EL (cell line): ENCODE results near the gene NOTUM.

Experiments
- DNase-seq: peaks from one replicate; pipeline ENCODE4 v3.0.0-alpha.2; 2016

The NOTUM gene

DNA sequence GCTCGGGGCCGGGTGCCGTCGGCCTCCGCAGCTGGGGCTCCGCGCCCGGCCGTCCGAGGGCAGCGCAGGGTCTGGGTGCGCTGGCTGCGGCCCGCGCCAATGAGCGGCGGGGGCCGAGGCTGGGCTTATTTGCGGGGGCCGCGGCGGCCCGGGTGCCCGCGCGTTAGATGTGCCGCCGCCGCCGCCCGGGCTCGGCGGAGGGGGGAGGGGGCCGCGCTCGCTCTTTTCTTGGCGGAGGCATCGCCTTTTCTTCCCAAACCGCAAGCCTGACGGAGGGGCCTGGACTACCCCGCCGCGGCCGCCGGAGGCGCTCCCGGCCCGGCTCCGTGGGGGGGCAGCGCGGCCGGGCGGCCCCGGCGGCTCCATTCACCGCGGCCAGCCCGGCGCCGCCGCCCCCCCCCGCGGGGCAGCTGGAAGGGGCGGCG, at the start of gene NOTUM:
Gene NOTUM, minus strand, starts transcription at position 101 of the 425 bp plus-strand sequence. CDS start 278 bp downstream, outside the sequence.
- peak; percentile 42 for DNase-seq

DNA sequence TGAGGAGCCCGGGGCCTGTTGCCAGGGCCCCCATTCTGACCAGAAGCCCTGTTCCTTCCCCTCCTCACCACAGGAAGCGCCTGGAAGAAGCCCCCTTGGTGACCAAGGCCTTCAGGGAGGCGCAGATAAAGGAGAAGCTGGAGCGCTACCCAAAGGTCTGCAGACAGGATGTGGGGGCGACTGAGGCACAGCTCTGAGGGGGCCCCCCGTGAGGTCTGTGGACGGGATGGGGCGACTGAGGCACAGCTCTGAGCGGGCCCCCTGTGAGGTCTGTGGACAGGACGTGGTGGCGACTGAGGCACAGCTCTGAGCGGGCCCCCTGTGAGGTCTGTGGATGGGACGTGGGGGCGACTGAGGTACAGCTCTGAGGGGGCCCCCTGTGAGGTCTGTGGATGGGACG, 48.4 kb upstream of the NOTUM start:
- no peak for DNase-seq

DNA sequence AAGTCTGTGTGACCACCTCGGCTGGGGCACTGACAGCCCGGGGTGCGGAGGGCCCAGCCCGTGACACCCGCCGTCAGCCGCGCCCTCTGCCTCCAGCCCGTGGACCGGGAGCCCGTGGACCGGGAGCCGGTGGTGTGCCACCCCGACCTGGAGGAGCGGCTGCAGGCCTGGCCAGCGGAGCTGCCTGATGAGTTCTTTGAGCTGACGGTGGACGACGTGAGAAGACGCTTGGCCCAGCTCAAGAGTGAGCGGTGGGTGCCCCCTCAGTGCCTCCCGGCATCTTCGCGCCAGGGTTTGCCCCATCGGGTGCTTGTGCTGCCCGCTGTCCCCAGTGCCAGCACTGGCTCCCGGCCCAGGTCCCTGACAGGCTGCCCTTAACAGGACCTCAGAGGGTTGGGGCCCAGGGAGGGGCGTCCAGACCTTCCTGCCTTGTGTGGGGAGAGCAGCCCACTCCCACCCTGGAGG, 48.0 kb upstream of the NOTUM start:
- DNase-seq, result no peak

DNA sequence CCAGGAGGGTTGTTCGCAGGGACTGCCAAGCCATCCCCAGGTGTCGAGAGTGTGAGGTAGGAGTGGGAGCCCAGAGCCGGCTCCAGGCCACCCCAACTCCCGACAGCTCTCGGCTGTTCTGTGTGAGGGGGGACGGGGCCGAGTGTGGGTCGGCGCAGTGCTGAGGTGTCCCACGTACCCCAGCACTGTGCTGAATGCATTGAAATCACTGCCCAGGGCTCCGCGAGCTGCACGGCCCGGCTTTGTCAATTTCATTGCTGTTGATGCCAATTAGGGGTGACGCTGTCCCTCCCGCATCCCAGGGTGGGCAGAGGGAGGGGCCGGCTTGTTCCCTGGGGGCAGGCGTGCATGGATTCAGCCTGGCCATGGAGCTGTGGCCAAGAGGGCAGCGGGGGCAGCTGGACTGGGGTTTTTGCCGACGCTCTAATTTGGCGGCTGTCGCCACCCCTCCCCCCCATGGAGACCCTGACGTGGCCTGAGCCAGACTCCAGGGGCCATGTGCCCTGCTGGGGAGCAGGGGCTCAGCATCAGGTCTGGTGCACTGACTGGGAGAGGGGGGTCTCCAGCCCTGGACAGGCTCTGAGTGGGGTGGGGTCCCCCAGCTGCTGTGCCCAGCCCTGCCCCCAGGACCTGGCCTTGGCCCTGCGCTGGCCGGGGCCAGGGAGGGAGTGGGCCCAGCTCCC, 47.4 kb upstream of the NOTUM start:
- DNase-seq, result no peak

DNA sequence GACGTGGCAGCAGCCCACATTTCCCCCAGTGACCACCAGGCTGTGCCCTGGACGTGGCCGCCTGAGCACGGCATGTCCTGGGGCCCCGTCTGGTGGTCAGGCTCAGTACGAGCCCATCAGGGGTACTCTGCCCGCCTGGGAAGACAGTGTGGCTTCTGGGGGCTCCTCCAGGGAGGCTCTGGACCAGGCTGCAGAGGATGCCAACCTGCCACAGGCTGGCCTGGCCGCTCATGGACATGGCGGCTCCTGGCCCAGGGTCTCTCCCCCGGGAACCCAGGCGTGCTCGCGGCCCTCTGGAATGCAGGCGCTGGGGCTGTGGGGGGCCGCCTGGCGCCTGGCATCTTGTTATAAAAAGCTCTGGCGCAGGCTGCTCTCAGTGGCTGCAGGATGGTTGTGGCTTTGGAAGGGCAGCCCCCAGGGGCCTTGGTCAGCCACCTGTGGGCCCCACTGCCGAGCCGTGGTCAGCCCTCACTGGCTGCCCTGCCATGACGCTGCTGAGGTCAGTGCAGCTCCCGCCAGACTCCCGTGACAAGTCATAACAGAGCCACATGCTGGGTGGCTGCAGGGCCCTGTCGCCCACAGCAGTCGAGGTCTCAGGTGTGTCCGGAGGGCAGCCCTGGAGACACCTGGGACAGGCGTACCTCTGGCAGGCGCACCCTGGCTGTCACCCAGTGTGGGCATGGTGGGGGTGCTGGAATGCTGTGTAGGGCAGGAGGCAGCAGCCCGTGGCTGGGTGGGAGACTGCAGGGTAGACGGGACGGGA, 46.7 kb upstream of the NOTUM start:
- DNase-seq, result no peak

DNA sequence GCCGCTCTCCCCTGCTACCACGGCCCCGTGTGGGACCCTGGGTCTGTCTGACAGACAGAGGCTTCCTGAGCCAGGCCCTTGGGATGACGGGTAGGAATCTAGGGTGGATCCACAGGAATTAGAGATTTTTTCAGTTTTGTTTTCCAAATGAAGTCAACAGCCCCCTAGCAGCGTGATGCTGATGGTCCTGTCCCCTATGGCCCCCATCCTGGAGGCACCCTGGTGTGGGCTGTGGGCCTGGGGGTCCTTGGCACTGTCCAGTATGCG, 46.2 kb upstream of the NOTUM start:
- DNase-seq, result no peak

DNA sequence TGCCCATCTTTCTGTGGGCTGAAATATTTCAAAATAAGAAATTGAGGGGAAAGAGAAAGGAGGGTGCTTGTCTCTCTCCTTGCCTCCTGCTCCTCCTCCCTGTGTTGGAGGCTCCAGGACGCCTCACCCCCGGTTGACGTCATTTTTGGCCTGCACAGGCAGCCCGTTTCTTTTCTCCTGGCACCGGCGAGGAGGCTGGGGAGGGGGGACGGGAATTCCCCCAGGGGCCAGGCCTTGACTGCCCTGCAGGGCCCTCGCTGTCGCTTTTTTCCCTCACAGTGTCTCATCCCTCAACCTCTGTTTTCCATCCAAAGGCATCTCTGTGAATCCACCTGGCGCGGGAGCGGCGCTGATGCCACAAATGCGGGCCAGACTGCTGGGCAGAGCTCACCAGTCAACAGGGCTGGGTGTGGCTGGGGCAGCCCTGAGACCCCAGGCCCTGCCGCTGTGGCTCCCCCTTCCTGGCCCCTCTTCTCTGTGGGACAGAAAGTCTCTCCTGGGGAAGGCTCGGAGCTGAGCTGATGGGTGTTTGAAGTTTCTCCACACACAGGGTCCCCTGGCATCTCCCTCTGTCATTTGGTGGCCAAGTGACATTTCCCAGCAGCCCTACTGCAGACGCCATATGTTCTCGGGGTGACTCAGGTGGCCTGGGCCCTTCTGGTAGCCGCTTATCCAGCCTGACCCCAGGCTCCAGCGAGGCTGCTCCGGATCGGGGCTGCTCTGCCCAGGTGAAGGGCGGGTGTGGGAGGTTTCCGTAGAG, 45.7 kb upstream of the NOTUM start:
- peak; percentile 64 for DNase-seq

DNA sequence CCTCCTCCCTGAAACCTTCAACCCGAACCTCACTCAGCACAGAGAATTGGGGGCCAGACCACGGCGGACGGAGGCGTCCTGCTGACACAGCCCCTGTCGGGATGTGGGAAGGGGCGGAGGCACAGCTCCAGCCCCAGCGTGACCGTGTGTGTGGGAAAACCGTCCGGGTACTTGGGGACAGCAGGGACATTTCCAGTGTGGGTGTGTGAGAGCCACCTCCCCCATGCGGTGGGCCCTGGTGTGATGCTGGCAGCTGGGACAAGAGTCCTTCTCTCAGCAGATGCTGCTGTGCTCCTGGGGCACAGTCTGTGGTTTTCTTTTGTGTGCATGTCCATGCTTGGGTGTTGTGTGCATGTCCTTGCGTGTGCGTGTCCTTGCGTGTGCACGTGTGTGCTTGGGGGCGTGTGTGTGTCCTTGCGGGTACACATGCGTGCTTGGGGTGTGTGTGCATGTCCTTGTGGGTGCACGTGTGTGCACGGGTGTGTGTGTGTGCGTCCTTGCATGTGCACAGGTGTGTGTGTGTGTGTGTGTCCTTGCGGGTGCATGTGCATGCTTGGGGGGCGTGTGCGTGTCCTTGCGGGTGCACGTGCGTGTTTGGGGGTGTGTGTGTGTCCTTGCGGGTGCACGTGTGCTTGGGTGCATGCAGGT, 44.8 kb upstream of the NOTUM start:
- no peak for DNase-seq

DNA sequence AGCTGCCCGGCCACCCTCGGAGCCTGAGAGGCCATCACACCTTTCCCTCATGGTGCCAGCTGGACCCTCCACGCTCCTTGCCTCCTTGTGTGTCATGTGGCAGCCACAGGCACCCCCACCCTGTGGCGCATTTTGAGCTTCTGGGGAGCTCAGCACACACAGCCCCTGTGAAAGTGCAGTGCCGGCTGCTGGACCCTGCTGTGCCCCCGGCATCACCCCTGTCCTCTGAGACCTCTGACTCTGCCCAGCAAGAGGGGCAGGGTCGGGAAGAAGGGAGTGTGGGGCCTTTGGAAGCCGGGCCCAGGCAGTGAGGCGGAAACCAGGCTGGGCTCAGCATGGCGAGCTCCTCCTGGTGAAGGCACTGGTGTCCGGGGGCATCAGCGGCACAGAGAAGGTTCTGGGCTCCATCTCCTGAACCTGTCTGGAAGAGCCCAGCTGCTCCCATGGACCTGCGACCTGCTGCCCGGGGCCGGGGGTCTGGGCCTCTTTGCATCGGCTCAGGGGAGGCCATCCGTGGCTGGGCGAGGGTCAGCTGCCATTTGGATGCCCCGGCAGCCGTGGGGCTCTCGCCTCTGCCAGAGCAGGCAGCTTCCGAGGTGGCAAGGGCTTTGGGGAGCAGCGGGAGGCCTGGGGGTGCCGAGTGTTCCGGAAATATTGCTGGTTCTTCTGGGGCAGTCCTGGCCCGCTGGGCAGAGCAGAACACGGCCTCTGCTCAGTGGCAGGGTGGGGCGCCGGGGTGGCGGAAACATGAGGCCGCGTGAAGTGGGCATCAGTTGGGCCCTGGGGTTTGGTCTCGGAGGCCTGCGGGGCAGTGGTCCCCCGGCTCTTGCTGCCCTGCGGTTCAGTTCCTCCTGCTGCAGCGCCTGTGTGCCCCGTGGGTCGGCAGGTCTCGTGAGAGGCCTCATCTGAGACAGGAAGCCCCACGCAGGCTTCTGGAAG, 43.8 kb upstream of the NOTUM start:
- no peak for DNase-seq

DNA sequence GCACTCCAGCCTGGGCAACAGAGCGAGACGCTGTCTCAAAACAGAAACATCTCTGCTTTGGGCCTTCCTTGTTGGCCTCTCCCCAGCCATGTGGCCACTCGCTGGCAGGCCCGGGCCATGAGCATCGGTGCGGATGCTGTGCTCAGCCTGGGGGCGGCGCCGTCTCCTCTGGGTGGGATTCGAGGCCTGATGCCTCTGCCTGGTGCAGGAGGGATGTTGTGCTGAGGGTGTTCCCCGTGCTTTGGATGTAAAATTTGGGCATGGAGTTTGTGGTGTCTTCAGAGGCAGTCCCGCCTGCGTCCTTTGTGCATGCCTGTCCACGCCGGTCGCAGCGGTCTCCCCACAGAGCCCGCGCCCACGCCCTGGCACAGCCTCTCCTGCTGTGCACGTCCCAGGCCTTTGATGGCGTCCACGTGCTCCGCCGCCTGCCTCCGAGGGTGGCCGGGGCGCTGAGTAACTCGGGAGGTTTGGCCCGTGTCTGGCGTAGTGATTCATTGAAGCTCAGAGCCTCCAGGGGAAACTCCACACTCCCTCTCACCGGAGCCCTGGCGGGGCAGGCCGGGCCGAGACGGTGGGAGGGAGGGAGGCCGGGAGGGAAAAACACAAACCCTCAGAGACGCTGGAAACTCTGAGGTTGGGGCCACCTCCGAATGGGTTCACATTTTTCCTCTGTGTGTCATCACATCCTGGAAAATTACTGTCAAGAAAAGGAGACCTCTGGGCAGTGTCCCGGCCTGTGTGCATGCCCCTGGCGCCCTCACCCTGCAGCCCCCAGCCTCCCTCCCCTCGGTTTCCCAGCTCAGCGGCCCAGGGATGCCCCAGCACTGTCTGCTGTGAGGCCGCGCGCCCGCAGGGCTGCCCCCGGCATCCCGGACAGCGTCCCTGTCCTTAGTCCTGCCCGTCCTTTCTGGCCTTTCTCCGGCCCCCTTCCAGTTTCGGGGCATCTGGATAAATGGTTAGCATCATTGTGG, 42.7 kb upstream of the NOTUM start:
- DNase-seq, result peak; percentile 99

DNA sequence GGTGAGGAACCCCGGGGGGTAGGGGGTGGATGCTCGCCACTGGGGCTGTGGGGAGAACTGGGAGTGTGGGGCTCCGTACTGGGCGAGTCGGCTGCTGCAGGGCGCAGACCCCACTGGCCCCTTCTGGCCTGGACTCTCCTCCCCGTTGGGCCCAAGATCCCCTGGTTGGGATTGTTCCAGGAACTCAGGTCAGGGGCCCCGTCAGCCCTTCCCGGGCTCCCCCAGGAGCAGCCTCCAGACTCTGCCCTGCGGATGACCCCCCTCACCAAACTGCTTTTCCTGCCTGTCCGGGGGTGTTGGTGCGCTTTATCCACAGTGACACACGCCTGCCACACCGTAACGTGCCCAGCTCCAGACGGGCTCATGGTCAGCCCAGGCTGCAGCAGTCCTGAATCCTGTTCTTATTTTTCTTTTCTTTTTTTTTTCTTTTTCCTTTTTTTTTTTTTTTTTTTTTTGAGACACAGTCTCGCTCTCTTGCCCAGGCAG, 40.6 kb upstream of the NOTUM start:
- no peak for DNase-seq

DNA sequence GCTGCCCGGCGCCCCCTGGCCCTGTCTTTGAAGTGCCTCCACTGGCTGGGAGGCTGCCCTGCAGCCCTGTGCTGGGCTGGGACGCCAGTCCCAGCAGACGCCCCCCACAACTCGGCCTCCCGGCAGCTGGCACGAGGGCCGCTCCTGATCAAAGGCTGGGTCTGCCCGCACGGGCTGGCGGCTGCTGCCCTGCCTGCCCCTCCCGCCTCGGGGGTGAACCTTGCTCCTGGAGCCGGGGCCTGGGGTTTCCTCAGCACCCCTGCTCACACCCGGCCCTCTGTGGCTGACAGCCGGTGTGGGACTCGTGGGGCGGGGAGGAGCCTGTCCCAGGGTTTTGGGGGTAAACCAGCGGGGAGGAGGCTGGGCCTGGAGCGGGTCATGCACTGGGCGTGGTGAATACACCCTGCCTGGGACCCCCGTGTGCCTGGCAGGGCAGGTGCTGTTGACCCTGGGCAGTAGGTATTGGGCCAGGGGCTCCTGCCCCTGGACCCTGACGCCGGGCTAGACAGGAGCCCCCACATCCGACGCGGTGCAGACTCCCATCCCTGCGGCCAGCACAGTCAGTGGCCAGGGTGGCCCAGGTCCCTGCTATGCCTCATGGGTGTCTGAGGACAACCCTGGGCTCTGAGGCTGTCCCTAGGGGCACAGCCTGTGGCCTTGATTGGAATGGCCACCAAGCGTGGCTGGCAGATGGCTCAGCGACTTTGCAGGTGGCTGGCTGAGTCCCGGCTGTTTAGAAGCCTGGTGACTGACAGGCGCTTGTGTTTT, 40.0 kb upstream of the NOTUM start:
- DNase-seq, result no peak

DNA sequence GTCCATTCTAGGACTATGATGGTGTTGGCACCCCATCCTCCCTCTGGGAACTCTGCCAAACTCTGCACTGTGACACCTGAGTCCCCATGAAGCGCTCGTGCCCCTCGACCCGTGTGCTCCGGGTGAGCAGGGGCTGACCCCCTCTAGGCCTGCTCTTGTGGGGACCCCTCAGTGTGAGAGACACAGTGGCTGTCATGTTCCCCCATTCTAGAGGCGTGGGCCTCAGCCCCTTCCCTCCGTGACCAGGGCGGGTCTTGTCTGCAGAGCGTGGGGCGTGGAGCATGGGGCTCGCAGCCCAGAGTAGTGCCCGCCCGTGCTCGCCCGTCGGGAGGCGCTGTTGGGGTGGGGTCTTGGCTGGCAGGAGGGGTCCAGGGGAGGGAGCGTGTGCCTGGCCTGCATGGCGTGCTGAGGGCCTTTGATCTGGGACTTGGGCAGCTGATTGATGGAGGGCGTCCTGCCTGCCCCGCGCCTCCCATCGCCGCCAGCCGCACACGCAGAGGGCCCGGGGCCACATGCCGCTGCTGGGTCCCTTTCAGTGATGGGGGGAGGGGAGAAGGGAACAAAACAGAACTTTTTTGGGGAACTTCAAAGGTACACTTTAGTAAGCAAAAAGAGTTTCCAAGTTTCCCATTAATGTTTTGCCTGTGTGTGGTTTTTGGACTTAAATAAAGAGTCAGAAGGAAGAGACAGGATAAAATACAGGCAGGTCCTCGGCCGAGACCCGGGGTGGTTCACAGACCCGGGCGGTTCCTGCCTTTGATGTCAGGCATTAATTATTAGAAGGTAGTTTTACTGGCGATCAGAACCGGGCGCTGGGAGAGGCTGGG, 39.2 kb upstream of the NOTUM start:
- no peak for DNase-seq

DNA sequence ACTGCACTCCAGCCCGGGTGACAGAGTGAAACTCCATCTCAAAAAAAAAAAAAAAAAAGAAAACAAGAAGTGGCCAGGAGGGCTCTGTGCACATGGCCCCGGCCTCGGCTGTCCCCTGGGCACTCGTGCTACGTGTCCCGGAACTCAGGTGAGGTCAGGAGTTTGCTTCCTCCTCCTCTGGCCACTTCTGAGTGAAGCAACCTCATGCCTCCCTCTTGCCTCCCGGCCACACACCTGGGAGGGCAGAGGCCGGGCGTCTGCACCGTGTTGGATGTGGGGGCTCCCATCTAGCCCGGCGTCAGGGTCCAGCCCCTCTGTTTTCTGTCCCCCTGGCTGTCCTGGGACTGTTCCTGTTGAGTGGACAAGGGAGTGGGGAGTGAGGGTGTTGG, 38.6 kb upstream of the NOTUM start:
- DNase-seq, result no peak

DNA sequence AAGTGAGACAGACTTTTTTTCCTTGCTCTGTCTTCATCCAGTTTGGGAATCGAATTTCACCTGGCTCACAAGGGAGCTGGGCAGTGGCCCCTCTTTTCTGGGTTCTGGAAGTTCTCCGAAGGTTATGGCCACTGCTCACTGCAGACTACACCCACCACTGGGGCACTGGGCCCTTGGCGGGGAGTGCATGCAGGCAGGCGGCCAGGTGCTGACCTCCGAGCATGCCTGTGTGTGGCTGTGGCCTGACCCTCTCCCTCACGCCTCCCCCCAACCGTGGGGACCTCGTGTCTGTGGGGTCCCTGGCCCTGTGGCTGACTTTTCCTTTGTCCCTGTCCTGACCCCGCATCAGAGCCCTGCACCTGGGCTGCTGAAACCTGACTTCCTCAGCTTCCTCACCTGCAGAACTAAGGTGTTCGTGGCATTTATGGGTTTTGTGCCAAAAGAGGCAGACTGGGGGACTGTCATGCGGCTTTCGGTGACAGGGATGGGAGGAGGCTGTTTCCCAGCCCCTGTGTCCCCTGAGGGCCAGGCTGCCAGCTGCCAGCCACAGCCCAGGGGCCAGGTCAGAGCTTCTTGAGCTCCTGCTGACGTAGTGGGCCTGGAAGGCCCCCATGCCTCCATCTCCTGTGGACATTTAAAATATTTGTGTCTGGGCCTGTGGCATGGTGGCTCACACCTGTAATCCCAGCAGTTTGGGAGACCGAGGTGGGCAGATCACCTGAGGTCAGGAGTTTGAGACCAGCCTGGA, 37.9 kb upstream of the NOTUM start:
- DNase-seq, result no peak

DNA sequence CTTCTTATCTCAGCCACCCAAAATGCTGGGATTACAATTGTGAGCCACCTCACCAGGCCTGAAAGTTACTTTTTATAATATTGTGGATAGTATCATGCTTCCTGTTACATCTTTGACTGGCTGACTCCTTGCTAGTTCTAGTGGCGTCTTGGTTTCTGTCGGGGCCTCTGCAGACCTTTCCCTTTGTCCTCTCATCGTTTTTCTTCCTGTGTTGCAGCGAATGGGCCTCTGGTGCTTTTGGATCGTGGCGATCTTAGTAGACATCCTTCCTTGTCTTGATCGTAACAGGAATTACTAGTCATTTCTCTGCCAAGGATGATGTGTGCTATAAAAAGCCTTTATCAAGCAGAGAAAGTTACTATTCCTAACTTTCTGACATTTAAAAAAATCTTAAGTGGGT, 37.2 kb upstream of the NOTUM start:
- DNase-seq, result no peak

DNA sequence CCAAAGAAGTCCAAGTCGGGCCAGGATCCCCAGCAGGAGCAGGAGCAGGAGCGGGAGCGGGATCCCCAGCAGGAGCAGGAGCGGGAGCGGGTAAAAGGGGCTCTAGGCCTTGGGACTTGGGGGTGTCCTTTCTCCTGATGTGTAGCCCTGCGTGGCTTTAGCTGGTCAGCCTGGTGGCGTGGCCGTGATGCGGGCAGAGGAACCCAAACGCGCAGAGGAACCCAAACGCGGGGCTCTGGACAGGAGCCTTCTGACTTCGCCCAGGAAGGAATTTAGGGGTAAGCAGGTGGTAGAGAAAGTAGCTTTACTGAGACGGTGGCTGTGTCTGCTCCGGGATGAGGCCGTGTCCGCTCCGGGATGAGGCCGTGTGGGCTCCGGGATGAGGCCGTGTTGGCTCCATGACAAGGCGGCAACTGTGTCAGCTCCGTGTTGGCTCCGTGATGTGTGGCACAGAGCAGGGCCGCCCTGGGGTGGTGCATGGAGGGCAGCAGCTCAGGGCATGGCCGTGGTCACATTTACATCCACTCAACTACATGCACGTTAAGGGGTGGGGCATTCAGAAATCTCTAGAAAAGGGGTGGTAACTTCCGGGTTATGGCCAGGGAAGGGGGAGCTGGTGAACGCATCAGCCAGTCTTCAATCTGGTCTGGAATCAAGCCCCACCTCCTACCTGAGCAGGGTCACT, 35.9 kb upstream of the NOTUM start:
- DNase-seq, result no peak
